HepG2 (cell line): ENCODE data around the gene GPN2. TPM values are rescaled to one million over a fixed set of nuclear protein-coding genes. Genes with fewer than 3 reads are reported as not detected.
A peak's percentile ranks its signal among the peaks of the same experiment; 100 is the strongest.

Experiments used
- RFX3 ChIP-seq: IDR thresholded peaks from 2 replicates; pipeline ENCODE4 v1.6.1; 2016; ENCODE audit warnings: missing biosample characterization, missing genetic modification reagents
- XBP1 ChIP-seq: sonication (generic); formaldehyde crosslinking; IDR thresholded peaks from 2 replicates; pipeline ENCODE4 v1.5.0; 2020; ENCODE audit warnings: missing genetic modification reagents
- ZFP36L2 ChIP-seq: sonication (generic); formaldehyde crosslinking; IDR thresholded peaks from 2 replicates; pipeline ENCODE4 v1.4.0; 2020; ENCODE audit warnings: missing genetic modification reagents
- ZNF333 ChIP-seq: sonication (generic); formaldehyde crosslinking; IDR thresholded peaks from 2 replicates; pipeline ENCODE4 v1.4.0; 2020; ENCODE audit warnings: mild to moderate bottlenecking, missing genetic modification reagents, borderline replicate concordance
- ZNF354B ChIP-seq: sonication (generic); formaldehyde crosslinking; IDR thresholded peaks from 2 replicates; pipeline ENCODE4 v1.8.0; 2022; ENCODE audit warnings: mild to moderate bottlenecking, missing genetic modification reagents
- ZNF431 ChIP-seq: sonication (generic); formaldehyde crosslinking; IDR thresholded peaks from 2 replicates; pipeline ENCODE4 v1.9.0; 2022; ENCODE audit warnings: missing genetic modification reagents, low read depth, mild to moderate bottlenecking, borderline replicate concordance
- ZNF557 ChIP-seq: sonication (generic); formaldehyde crosslinking; IDR thresholded peaks from 2 replicates; pipeline ENCODE4 v1.4.0; 2020; ENCODE audit warnings: missing genetic modification reagents
- polyA plus RNA-seq, 8 experiments: library from polyadenylated mRNA; depleted of rRNA in 3 of 8; stranded (reverse) in 7 of 8; unstranded in 1 of 8; fragments of >200 nt; fragmentation: Illumina TruSeq in 4 of 8; extraction: Trizol in 4 of 8; gene quantifications; 2 replicates each; pipeline versions ENCODE4 v1.2.1 to v1.2.3, GENCODE V29; 2011 to 2016; ENCODE audit warnings: low read depth in 4 of 8, missing spikeins in 1 of 8, mixed read lengths in 1 of 8; ENCODE audit not compliant: insufficient read depth in 1 of 8
- total RNA-seq, 5 experiments: library from RNA; depleted of rRNA; stranded (reverse); fragments of >200 nt; fragmentation: Illumina TruSeq; extraction: Trizol; gene quantifications; 2 replicates each; pipeline ENCODE4 v1.2.3, GENCODE V29; 2016; ENCODE audit warnings: low read depth in 1 of 5
- TF ChIP-seq, protein P1 (sequence below): sonication (generic); formaldehyde crosslinking; IDR thresholded peaks from 2 replicates; pipeline ENCODE4 v1.4.0; 2020; ENCODE audit warnings: missing genetic modification reagents
- TF ChIP-seq, protein P2 (sequence below): sonication (generic); formaldehyde crosslinking; IDR thresholded peaks from 2 replicates; pipeline ENCODE4 v1.5.0; 2020; ENCODE audit warnings: missing genetic modification reagents, mild to moderate bottlenecking, borderline replicate concordance
- TF ChIP-seq, protein P3 (sequence below): sonication (generic); formaldehyde crosslinking; IDR thresholded peaks from 2 replicates; pipeline ENCODE4 v1.4.0; 2020; ENCODE audit warnings: mild to moderate bottlenecking, missing genetic modification reagents
- TF ChIP-seq, protein P4 (sequence below): sonication (generic); formaldehyde crosslinking; IDR thresholded peaks from 2 replicates; pipeline ENCODE4 v1.5.0; 2020; ENCODE audit warnings: mild to moderate bottlenecking, missing genetic modification reagents, borderline replicate concordance
- TF ChIP-seq, protein P5 (sequence below): sonication (generic); formaldehyde crosslinking; IDR thresholded peaks from 2 replicates; pipeline ENCODE4 v1.4.0; 2020; ENCODE audit warnings: missing genetic modification reagents

The GPN2 gene
- total and polyA plus RNA-seq, 2 of the 13 experiments (the other 11 are each of a cell fraction or from before 2014, with no cell fraction given) = 19.3 to 38.9 TPM

DNA sequence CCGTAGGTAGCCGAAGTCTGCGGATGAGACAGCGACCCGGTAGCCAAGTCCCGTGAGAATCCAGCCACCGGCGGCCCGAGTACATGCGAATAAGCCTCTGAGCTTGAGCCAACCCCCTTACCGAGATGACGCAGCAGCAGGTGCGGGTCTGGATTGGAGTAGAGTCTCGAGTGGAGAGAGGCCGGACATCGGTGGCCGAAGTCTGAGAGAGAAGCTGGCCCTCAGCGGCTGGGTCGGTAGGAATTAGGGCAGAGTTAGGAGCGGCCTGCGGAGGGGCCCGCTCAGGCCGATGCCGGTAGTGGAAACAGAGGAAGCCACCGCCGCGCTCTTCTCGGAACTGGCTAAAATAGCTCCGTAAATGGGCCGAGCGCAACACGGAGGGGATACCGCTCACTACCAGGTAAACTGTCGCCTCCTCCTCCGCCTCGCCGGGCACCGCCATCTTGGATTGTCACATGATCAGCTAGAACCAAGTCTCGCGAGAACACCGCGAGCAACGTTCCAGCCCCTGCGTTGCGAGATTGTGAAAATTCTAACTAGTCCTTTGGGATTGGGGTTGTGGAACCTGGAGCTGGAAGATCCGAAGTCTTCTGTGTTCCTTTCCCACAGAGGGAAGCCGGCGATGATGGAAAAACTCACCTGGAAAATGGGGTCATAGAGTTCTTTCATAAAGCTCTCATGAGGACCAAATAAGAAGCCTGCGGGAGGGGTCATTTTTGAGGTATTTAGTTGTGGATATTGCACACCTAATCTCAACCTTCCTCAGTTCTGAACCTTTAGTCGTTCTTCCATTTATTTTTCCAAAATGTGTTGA, 10.1 kb upstream of the GPN2 start, which contains the start of gene GPATCH3 (continued):
- TF ChIP-seq ZNF431 (CRISPR knock-in tag) = 0 out of 2 replicates have a peak, but pooled peaks have one; percentile 46
- no peak for TF ChIP-seq RFX3 (CRISPR knock-in tag)
- TF ChIP-seq, protein P1, sequence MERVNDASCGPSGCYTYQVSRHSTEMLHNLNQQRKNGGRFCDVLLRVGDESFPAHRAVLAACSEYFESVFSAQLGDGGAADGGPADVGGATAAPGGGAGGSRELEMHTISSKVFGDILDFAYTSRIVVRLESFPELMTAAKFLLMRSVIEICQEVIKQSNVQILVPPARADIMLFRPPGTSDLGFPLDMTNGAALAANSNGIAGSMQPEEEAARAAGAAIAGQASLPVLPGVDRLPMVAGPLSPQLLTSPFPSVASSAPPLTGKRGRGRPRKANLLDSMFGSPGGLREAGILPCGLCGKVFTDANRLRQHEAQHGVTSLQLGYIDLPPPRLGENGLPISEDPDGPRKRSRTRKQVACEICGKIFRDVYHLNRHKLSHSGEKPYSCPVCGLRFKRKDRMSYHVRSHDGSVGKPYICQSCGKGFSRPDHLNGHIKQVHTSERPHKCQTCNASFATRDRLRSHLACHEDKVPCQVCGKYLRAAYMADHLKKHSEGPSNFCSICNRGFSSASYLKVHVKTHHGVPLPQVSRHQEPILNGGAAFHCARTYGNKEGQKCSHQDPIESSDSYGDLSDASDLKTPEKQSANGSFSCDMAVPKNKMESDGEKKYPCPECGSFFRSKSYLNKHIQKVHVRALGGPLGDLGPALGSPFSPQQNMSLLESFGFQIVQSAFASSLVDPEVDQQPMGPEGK (CRISPR knock-in tag) = peak; percentile 31; the same call in 1 of the 2 replicates
- TF ChIP-seq, protein P2, sequence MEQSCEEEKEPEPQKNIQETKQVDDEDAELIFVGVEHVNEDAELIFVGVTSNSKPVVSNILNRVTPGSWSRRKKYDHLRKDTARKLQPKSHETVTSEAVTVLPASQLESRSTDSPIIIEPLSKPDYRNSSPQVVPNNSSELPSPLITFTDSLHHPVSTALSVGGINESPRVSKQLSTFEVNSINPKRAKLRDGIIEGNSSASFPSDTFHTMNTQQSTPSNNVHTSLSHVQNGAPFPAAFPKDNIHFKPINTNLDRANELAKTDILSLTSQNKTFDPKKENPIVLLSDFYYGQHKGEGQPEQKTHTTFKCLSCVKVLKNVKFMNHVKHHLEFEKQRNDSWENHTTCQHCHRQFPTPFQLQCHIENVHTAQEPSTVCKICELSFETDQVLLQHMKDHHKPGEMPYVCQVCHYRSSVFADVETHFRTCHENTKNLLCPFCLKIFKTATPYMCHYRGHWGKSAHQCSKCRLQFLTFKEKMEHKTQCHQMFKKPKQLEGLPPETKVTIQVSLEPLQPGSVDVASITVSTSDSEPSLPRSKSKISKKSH = peak; percentile 74; the same call in 1 of the 2 replicates
- TF ChIP-seq, protein P3, sequence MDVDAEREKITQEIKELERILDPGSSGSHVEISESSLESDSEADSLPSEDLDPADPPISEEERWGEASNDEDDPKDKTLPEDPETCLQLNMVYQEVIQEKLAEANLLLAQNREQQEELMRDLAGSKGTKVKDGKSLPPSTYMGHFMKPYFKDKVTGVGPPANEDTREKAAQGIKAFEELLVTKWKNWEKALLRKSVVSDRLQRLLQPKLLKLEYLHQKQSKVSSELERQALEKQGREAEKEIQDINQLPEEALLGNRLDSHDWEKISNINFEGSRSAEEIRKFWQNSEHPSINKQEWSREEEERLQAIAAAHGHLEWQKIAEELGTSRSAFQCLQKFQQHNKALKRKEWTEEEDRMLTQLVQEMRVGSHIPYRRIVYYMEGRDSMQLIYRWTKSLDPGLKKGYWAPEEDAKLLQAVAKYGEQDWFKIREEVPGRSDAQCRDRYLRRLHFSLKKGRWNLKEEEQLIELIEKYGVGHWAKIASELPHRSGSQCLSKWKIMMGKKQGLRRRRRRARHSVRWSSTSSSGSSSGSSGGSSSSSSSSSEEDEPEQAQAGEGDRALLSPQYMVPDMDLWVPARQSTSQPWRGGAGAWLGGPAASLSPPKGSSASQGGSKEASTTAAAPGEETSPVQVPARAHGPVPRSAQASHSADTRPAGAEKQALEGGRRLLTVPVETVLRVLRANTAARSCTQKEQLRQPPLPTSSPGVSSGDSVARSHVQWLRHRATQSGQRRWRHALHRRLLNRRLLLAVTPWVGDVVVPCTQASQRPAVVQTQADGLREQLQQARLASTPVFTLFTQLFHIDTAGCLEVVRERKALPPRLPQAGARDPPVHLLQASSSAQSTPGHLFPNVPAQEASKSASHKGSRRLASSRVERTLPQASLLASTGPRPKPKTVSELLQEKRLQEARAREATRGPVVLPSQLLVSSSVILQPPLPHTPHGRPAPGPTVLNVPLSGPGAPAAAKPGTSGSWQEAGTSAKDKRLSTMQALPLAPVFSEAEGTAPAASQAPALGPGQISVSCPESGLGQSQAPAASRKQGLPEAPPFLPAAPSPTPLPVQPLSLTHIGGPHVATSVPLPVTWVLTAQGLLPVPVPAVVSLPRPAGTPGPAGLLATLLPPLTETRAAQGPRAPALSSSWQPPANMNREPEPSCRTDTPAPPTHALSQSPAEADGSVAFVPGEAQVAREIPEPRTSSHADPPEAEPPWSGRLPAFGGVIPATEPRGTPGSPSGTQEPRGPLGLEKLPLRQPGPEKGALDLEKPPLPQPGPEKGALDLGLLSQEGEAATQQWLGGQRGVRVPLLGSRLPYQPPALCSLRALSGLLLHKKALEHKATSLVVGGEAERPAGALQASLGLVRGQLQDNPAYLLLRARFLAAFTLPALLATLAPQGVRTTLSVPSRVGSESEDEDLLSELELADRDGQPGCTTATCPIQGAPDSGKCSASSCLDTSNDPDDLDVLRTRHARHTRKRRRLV (CRISPR knock-in tag) = no peak
- TF ChIP-seq, protein P4, sequence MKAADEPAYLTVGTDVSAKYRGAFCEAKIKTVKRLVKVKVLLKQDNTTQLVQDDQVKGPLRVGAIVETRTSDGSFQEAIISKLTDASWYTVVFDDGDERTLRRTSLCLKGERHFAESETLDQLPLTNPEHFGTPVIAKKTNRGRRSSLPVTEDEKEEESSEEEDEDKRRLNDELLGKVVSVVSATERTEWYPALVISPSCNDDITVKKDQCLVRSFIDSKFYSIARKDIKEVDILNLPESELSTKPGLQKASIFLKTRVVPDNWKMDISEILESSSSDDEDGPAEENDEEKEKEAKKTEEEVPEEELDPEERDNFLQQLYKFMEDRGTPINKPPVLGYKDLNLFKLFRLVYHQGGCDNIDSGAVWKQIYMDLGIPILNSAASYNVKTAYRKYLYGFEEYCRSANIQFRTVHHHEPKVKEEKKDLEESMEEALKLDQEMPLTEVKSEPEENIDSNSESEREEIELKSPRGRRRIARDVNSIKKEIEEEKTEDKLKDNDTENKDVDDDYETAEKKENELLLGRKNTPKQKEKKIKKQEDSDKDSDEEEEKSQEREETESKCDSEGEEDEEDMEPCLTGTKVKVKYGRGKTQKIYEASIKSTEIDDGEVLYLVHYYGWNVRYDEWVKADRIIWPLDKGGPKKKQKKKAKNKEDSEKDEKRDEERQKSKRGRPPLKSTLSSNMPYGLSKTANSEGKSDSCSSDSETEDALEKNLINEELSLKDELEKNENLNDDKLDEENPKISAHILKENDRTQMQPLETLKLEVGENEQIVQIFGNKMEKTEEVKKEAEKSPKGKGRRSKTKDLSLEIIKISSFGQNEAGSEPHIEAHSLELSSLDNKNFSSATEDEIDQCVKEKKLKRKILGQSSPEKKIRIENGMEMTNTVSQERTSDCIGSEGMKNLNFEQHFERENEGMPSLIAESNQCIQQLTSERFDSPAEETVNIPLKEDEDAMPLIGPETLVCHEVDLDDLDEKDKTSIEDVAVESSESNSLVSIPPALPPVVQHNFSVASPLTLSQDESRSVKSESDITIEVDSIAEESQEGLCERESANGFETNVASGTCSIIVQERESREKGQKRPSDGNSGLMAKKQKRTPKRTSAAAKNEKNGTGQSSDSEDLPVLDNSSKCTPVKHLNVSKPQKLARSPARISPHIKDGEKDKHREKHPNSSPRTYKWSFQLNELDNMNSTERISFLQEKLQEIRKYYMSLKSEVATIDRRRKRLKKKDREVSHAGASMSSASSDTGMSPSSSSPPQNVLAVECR (CRISPR knock-in tag) = peak; percentile 94
- TF ChIP-seq, protein P5, sequence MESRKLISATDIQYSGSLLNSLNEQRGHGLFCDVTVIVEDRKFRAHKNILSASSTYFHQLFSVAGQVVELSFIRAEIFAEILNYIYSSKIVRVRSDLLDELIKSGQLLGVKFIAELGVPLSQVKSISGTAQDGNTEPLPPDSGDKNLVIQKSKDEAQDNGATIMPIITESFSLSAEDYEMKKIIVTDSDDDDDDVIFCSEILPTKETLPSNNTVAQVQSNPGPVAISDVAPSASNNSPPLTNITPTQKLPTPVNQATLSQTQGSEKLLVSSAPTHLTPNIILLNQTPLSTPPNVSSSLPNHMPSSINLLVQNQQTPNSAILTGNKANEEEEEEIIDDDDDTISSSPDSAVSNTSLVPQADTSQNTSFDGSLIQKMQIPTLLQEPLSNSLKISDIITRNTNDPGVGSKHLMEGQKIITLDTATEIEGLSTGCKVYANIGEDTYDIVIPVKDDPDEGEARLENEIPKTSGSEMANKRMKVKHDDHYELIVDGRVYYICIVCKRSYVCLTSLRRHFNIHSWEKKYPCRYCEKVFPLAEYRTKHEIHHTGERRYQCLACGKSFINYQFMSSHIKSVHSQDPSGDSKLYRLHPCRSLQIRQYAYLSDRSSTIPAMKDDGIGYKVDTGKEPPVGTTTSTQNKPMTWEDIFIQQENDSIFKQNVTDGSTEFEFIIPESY (CRISPR knock-in tag) = peak; percentile 52
- TF ChIP-seq ZNF333 (CRISPR knock-in tag) = 0 out of 2 replicates have a peak, but pooled peaks have one; percentile 42
- no peak for TF ChIP-seq XBP1 (CRISPR knock-in tag)
- no peak for TF ChIP-seq ZFP36L2 (CRISPR knock-in tag)
- TF ChIP-seq ZNF354B (CRISPR knock-in tag) = 0 out of 2 replicates have a peak, but pooled peaks have one; percentile 64
- no peak for TF ChIP-seq ZNF557 (CRISPR knock-in tag)
